22Rv1 (cell line): Measurements from ENCODE around the gene DNAH8.
A peak's percentile ranks its signal among the peaks of the same experiment; 100 is the strongest.

Source experiments
- H3K27ac ChIP-seq: fragments of 450-650 bp; 2 replicates; pipeline ENCODE4 v1.5.1; 2017
- ZFX ChIP-seq: fragments of 450-650 bp; IDR thresholded peaks from 2 replicates; pipeline ENCODE4 v1.6.1; 2017; ENCODE audit warnings: antibody characterized with exemption, borderline replicate concordance
- TF ChIP-seq, protein P1 (sequence below): fragments of 450-650 bp; IDR thresholded peaks from 2 replicates; pipeline ENCODE4 v1.5.1; 2017; ENCODE audit warnings: mild to moderate bottlenecking

Gene DNAH8

DNA sequence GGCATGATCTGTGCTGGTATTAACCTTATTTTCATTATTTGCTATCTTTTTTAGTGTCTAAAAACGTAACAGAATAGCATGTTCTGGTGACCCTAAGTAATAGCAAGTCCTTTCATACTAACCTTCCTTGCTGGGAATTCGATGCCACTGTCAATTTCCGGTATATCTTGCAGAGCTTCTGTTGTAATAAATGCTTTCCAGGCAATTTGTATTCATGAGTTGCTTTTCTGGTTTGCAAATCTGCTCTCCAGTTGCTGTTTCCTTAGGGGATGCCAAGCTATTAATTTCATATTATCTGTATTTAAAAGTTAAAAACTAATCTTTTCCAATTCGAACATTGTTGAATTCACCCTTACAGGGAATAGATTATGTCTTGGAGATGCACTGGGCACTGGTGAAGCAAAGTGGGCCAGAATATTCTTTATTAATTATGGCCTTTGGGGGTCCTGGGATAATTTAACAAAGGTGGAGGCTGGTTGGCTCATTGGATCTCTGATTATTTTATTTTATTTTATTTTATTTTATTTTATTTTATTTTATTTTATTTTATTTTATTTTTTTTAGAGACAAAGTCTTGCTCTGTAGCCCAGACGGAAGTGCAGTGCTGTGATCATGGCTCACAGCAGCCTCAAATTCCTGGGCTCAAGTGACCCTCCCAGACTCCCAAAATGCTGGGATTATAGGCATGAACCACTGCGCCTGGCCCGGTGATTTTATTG, 209.8 kb downstream of the DNAH8 start:
- no peak for TF ChIP-seq ZFX
- TF ChIP-seq, protein P1, sequence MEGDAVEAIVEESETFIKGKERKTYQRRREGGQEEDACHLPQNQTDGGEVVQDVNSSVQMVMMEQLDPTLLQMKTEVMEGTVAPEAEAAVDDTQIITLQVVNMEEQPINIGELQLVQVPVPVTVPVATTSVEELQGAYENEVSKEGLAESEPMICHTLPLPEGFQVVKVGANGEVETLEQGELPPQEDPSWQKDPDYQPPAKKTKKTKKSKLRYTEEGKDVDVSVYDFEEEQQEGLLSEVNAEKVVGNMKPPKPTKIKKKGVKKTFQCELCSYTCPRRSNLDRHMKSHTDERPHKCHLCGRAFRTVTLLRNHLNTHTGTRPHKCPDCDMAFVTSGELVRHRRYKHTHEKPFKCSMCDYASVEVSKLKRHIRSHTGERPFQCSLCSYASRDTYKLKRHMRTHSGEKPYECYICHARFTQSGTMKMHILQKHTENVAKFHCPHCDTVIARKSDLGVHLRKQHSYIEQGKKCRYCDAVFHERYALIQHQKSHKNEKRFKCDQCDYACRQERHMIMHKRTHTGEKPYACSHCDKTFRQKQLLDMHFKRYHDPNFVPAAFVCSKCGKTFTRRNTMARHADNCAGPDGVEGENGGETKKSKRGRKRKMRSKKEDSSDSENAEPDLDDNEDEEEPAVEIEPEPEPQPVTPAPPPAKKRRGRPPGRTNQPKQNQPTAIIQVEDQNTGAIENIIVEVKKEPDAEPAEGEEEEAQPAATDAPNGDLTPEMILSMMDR = no peak
- H3K27ac ChIP-seq = no peak overlapping the region

DNA sequence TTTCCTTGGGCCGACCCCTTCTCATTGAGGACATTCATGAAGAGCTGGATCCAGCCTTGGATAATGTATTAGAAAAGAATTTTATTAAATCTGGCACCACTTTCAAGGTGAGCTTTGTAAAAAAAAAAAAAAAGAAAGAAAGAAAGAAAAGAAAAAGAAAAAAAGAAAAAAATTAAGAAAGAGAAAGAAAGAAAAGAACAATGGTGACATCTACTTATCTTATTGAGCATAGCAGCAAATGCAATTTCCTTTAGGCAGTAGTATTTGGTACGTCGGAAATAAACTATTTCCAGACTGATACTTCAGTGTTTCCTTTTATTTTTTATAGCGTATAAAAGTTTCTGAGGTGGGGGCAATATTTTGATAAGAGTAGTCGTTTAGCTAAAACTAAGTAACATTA, 214.4 kb downstream of the DNAH8 start:
- TF ChIP-seq ZFX = no peak
- TF ChIP-seq, protein P1 = no peak
- H3K27ac ChIP-seq = no peak overlapping the region

DNA sequence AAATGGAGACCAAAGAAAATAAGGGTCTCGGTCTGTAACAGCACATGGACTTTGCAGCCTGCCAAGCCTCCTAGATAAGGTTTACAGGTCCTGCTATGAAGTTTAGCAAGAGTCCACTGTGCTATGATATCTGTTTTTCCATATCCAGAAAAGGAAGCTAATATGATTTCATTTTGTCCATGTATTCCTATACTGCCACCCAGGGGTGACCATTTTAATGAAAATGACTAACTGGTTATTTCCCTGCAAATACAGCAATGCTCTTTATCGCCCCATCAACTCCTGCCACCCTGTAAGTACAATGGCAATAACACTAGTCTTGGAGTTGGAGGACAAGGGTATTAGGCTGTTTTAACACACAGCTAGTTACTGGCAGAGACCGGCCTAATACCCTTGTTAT, 218.3 kb downstream of the DNAH8 start:
- no peak for TF ChIP-seq ZFX
- TF ChIP-seq, protein P1 = peak; percentile 76

DNA sequence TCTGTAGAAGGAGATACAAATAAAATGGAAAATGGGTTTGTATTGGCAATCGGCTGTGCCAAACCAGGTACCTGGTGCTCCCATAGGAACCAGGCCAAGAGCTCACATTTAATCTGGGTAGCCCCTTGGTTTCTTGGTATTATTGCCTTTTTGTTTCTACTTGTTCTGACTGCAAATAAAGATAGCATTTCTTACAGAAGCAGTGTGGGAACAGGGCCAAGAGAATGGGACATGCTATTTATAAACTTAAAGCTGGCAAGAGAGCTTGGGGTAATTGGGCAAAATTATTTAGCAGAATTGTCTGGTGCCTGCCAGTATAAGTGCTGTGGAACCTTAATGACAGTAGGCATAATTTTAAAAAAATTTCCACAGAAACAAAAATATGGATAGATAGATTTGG, 219.9 kb downstream of the DNAH8 start:
- TF ChIP-seq, protein P1 = no peak
- TF ChIP-seq ZFX = no peak

More for the DNA sequence above, 218.3 kb downstream of the DNAH8 start:
- H3K27ac ChIP-seq = peak overlapping the region; percentile 53

DNA sequence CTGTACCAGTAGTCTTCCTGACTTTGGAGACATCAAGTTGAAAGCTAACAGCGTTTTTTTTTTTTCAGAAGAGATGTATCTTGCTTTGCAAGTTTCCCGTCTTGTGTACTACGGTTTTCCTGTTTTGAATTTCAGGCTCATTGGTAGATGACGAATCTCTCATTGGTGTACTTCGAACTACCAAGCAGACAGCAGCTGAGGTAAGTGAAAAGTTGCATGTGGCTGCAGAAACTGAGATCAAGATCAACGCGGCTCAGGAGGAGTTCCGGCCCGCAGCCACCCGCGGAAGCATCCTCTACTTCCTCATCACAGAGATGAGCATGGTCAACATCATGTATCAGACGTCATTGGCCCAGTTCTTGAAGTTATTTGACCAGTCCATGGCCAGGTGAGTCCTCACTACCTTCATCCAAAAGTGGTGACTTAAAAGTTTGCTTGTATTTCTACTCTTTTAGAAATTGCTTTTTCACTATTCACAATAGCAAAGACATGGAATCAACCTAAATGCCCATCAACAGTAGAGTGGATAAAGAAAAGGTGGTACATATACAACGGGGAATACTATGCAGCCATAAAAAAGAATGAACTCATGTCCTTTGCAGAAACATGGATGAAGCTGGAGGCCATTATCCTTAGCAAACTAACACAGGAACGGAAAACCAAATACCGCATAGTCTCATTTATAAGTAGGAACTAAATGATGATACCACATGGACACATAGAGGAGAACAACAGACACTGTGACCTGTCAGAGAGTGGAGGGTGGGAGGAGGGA, 222.9 kb downstream of the DNAH8 start:
- TF ChIP-seq ZFX = no peak
- TF ChIP-seq, protein P1 = no peak
- no peak overlapping the region for H3K27ac ChIP-seq

More for the DNA sequence above, 219.9 kb downstream of the DNAH8 start:
- H3K27ac ChIP-seq = peak overlapping the region; percentile 53

DNA sequence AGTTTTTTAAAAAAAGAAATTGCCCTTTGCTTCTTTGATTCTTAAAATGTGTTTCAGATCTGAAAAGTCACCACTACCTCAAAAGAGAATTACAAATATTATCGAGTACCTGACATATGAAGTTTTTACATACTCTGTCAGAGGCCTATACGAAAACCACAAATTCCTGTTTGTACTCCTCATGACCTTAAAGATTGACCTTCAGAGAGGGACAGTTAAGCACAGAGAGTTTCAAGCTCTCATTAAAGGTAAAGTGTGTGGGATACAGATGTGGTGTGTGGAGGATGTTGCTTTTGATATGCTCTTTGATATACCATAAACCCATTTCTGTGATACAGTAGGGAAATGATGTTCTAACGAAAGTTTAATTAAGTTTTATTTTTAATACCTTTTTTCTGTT, 223.6 kb downstream of the DNAH8 start:
- H3K27ac ChIP-seq = no peak overlapping the region
- no peak for TF ChIP-seq ZFX
- TF ChIP-seq, protein P1 = no peak

DNA sequence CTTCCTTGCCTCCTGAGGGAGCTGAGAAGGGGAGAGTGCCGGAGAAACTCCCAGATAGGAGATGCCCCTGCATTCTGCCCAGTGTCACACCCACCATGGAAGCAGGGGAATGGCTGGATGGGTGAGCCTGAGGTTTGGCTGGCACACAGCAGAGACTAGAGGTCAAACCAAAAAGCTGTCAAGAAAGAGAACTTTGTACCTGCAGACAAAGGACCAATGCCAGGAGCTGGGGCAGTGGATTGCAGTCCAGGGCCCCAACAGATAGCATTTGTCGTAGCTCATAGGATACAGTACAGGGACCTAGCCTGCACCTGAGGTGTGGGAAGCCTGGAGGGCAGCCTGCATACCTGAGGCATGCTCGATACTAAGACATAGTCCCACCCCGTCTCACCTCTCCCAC, 227.3 kb downstream of the DNAH8 start:
- no peak overlapping the region for H3K27ac ChIP-seq
- TF ChIP-seq ZFX = no peak
- TF ChIP-seq, protein P1 = no peak
